Astrocyte (in vitro differentiated cells and primary cell): ENCODE data around the gene ITPRIP. TPM values are rescaled to one million over a fixed set of nuclear protein-coding genes. Genes with fewer than 3 reads are reported as not detected.

Experiments used
- DNase-seq: peaks from one replicate; pipeline ENCODE4 v3.0.0-alpha.2; 2010; ENCODE audit warnings: low read depth
- FAIRE-seq: peaks from 2 replicates; lab custom pipeline; 2011; peaks lifted over from hg19 to GRCh38; lab: Jason Lieb, UNC
- H2AFZ ChIP-seq: 2 replicates; pipeline ENCODE4 v1.6.0; 2012; ENCODE audit warnings: low read depth, low read length, inconsistent platforms
- H3K27ac ChIP-seq: 2 replicates; pipeline ENCODE4 v1.5.1; 2011; ENCODE audit warnings: low read depth, low read length, inconsistent platforms
- H3K27me3 ChIP-seq: 2 replicates; pipeline ENCODE4 v1.6.0; 2011; ENCODE audit warnings: low read length, inconsistent platforms; ENCODE audit not compliant: insufficient read depth
- H3K36me3 ChIP-seq: 2 replicates; pipeline ENCODE4 v1.5.1; 2011; ENCODE audit warnings: low read length, inconsistent platforms; ENCODE audit not compliant: insufficient read depth
- H3K4me1 ChIP-seq: 2 replicates; pipeline ENCODE4 v1.5.1; 2011; ENCODE audit warnings: low read length, inconsistent platforms; ENCODE audit not compliant: insufficient read depth
- H3K4me2 ChIP-seq: 2 replicates; pipeline ENCODE4 v1.6.0; 2012; ENCODE audit warnings: low read length, inconsistent platforms
- H3K4me3 ChIP-seq: 2 replicates; pipeline ENCODE4 v1.5.1; 2011; ENCODE audit warnings: low read depth, mild to moderate bottlenecking, low read length, inconsistent platforms; ENCODE audit not compliant: insufficient read depth
- H3K79me2 ChIP-seq: 2 replicates; pipeline ENCODE4 v1.6.0; 2012; ENCODE audit warnings: mild to moderate bottlenecking, low read length, inconsistent platforms; ENCODE audit not compliant: insufficient read depth
- H3K9ac ChIP-seq: 2 replicates; pipeline ENCODE4 v1.6.0; 2012; ENCODE audit warnings: mild to moderate bottlenecking, low read length, inconsistent platforms
- H3K9me3 ChIP-seq: 2 replicates; pipeline ENCODE4 v1.5.1; 2012; ENCODE audit warnings: low read depth, mild to moderate bottlenecking, low read length, inconsistent platforms; ENCODE audit not compliant: insufficient read depth
- H4K20me1 ChIP-seq: 2 replicates; pipeline ENCODE4 v1.6.0; 2012; ENCODE audit warnings: low read length, inconsistent platforms; ENCODE audit not compliant: insufficient read depth
- H3K27ac Mint-ChIP-seq: one replicate; pipeline ENCODE4 v1.8.0; 2021; ENCODE audit warnings: mild to moderate bottlenecking, mixed read lengths; ENCODE audit not compliant: unreplicated experiment
- H3K27me3 Mint-ChIP-seq: one replicate; pipeline ENCODE4 v1.8.0; 2021; ENCODE audit warnings: low read depth, mixed read lengths; ENCODE audit not compliant: unreplicated experiment
- H3K36me3 Mint-ChIP-seq: one replicate; pipeline ENCODE4 v1.8.0; 2021; ENCODE audit warnings: low read depth, mixed read lengths; ENCODE audit not compliant: unreplicated experiment
- H3K4me1 Mint-ChIP-seq: one replicate; pipeline ENCODE4 v1.8.0; 2021; ENCODE audit warnings: low read depth, mixed read lengths; ENCODE audit not compliant: unreplicated experiment
- H3K4me3 Mint-ChIP-seq: one replicate; pipeline ENCODE4 v1.8.0; 2021; ENCODE audit warnings: mild to moderate bottlenecking, moderate library complexity, mixed read lengths; ENCODE audit not compliant: unreplicated experiment
- H3K9me3 Mint-ChIP-seq: one replicate; pipeline ENCODE4 v1.8.0; 2021; ENCODE audit warnings: mild to moderate bottlenecking, mixed read lengths; ENCODE audit not compliant: unreplicated experiment
- EZH2 ChIP-seq: IDR thresholded peaks from 2 replicates; pipeline ENCODE4 v1.6.1; 2012; ENCODE audit warnings: mild to moderate bottlenecking, low read length, inconsistent platforms; ENCODE audit not compliant: insufficient read depth
- total RNA-seq: library from RNA; stranded (reverse); gene quantifications from 2 replicates; pipeline ENCODE4 v1.2.1, GENCODE V29; 2021
- TF ChIP-seq, protein P1 (sequence below): IDR thresholded peaks from 2 replicates; pipeline ENCODE4 v1.5.1; 2011; ENCODE audit warnings: low read depth, mild to moderate bottlenecking, inconsistent platforms, low read length, moderate library complexity; ENCODE audit not compliant: insufficient read depth

The ITPRIP gene
- total RNA-seq, 1 donor from 2014 or later, result 21.9 TPM

DNA sequence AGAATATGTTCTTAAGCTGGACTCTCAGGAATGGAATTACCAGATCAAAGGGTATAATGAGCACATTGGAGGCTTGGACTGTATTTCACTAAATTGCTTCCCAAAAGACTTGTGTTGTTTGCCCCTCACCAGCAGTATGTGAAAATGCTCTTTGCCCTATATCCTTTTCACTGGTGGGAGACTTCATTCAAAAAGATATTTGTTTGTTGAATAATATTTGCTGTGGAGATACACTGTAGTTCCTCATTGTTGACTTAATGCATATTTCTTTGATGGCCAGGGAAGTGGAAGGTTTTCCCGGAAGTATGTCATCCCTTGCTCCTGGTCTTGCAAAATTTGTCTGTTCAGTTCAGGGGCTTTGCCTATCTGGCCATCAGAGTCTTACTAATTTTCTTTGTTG lies 49.9 kb downstream of the ITPRIP start:
- no peak for FAIRE-seq
- no peak overlapping the region for H2AFZ ChIP-seq

DNA sequence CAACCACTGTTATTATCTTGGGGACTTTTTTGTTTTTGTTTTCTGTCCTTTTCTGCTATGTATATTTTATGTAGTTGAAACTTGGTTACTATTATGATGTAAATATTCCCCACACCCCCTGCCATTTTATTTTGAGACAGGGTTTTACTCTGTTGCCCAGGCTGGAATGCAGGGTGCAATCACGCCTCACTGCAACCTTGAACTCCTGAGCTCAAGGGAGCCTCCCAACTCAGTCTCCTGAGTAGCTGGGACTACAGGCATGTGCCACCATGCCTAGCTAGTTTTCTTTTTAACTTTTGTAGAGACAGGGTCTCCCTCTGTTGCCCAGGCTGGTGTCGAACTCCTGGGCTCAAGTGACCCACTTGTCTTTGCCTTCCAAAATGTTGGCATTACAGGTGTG lies 51.3 kb downstream of the ITPRIP start:
- Histone ChIP-seq H3K27ac (no peak overlapping the region), H3K4me3 (no peak overlapping the region), H3K27me3 (no peaks in the 10 kb centered on the region), H2AFZ (no peak overlapping the region), H3K4me2 (no peak overlapping the region), H3K4me1 (peaks cover 2% of the 10 kb centered on the region), H3K9me3 (no peaks in the 10 kb centered on the region), H3K9ac (no peak overlapping the region), H4K20me1 (no peaks in the 10 kb centered on the region), H3K36me3 (no peaks in the 10 kb centered on the region), H3K79me2 (no peaks in the 10 kb centered on the region)
- DNase-seq (no peak), FAIRE-seq (no peak)
- Mint-ChIP-seq H3K27ac (no peak overlapping the region), H3K27me3 (no peaks in the 10 kb centered on the region), H3K4me1 (no peaks in the 10 kb centered on the region), H3K36me3 (no peaks in the 10 kb centered on the region), H3K4me3 (no peak overlapping the region), H3K9me3 (no peaks in the 10 kb centered on the region)
- no peak for TF ChIP-seq EZH2
- TF ChIP-seq, protein P1, sequence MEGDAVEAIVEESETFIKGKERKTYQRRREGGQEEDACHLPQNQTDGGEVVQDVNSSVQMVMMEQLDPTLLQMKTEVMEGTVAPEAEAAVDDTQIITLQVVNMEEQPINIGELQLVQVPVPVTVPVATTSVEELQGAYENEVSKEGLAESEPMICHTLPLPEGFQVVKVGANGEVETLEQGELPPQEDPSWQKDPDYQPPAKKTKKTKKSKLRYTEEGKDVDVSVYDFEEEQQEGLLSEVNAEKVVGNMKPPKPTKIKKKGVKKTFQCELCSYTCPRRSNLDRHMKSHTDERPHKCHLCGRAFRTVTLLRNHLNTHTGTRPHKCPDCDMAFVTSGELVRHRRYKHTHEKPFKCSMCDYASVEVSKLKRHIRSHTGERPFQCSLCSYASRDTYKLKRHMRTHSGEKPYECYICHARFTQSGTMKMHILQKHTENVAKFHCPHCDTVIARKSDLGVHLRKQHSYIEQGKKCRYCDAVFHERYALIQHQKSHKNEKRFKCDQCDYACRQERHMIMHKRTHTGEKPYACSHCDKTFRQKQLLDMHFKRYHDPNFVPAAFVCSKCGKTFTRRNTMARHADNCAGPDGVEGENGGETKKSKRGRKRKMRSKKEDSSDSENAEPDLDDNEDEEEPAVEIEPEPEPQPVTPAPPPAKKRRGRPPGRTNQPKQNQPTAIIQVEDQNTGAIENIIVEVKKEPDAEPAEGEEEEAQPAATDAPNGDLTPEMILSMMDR, result no peak

More for the DNA sequence above, 49.9 kb downstream of the ITPRIP start:
- Mint-ChIP-seq H3K27me3 (no peaks in the 10 kb centered on the region), H3K4me3 (no peak overlapping the region), H3K9me3 (no peaks in the 10 kb centered on the region), H3K27ac (no peak overlapping the region), H3K36me3 (no peaks in the 10 kb centered on the region), H3K4me1 (peaks cover 4% of the 10 kb centered on the region)
- no peaks in the 10 kb centered on the region for H4K20me1 ChIP-seq
- H3K4me3 ChIP-seq, result no peak overlapping the region
- no peaks in the 10 kb centered on the region for H3K36me3 ChIP-seq
- H3K4me1 ChIP-seq, result peaks cover 10% of the 10 kb centered on the region
- H3K9me3 ChIP-seq, result no peaks in the 10 kb centered on the region
- no peak overlapping the region for H3K9ac ChIP-seq
- no peaks in the 10 kb centered on the region for H3K79me2 ChIP-seq
- H3K27ac ChIP-seq, result no peak overlapping the region
- DNase-seq, result no peak
- no peak overlapping the region for H3K4me2 ChIP-seq
- no peaks in the 10 kb centered on the region for H3K27me3 ChIP-seq
- no peak for TF ChIP-seq EZH2
- TF ChIP-seq, protein P1, result no peak

DNA sequence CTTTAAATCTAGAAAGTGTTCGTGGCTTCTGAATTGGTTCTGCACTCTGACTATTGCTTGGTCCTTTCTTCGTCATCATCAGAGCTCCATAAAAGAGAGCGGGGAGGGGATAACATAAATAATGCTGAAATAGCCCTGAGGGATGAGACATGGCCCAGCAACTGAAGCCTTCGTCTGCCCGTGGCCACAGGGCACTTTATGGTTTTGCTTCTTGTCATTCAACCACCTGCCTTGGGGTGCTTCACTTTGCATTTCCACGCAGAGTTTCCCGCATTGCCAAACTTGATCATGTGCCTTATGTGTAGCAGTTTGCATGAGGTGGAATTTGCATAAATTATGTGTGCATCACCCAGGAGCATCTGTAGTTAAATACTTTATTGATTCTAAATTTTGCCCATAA lies 53.4 kb downstream of the ITPRIP start:
- H4K20me1 ChIP-seq, result no peaks in the 10 kb centered on the region
- DNase-seq (no peak), FAIRE-seq (no peak)
- Mint-ChIP-seq H3K27me3 (no peaks in the 10 kb centered on the region), H3K4me1 (no peaks in the 10 kb centered on the region), H3K4me3 (no peak overlapping the region), H3K36me3 (no peaks in the 10 kb centered on the region), H3K27ac (no peak overlapping the region), H3K9me3 (no peaks in the 10 kb centered on the region)
- TF ChIP-seq EZH2, result no peak
- TF ChIP-seq, protein P1, result no peak
- H2AFZ ChIP-seq, result no peak overlapping the region
- no peaks in the 10 kb centered on the region for H3K27me3 ChIP-seq
- H3K4me2 ChIP-seq, result no peak overlapping the region
- no peaks in the 10 kb centered on the region for H3K4me1 ChIP-seq
- H3K27ac ChIP-seq, result no peak overlapping the region
- no peaks in the 10 kb centered on the region for H3K36me3 ChIP-seq
- no peak overlapping the region for H3K9ac ChIP-seq
- H3K79me2 ChIP-seq, result no peaks in the 10 kb centered on the region
- no peaks in the 10 kb centered on the region for H3K9me3 ChIP-seq
- no peak overlapping the region for H3K4me3 ChIP-seq
